ENCODE data around the gene ZNF584. TPM values are rescaled to one million over a fixed set of nuclear protein-coding genes. Genes with fewer than 3 reads are reported as not detected.
A peak's percentile ranks its signal among the peaks of the same experiment; 100 is the strongest.

Gene ZNF584
- total RNA-seq, 4 donors from 2014 or later, result 10.9 to 17.6 (median 12.6) TPM

DNA sequence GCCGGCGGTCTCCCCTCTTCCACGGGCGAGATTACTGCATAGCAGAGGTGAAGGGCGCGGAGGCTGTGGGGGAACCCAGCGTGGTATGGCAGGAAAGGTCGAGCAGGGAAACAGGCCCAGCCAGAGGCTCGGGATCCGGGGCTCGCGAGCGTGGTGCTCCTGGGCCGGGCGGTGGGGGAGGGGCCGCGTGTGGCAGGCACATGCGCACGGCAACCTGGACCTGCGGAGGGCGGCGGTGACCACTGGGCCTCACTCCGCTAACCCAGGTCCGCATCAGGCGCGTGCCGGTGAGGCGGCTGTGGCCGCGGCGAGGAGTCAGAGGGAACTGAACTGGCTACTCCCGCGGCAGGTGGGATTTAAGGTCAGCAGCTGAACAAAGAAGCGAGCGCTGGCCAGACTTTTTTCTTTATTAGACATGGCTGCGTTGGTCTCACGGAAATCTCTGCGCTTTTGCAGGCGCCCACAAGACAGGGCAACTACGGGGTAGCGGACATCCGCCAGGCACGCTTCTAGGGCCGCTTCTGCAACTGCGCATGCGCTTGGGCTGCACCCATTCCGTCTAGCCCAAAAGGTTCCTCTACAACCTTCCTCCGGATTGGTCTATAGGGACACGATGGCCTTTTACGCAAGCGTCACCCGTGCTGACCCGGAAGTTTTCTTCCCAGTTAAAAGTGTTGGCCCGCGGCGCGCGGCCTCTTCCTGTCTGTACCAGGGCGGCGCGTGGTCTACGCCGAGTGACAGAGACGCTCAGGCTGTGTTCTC, 21.7 kb upstream of the ZNF584 start, which contains the start of gene RPS5:
TSS of gene RPS5 (plus strand) at position 694 of the 762 bp plus-strand sequence. CDS start 869 bp downstream, outside the sequence.
- Histone ChIP-seq H3K27ac (peak within 1 kb of the TSS; percentile 89 to 98 (median 94)), H3K27me3 (no peaks in the 10 kb centered on the region), H3K4me1 (peaks cover 3 to 67% (median 20%) of the 10 kb centered on the region in 3 donors), H3K9me3 (no peaks in the 10 kb centered on the region), H3K36me3 (peaks cover 0 to 37% of the 10 kb centered on the region in 2 donors), H3K4me3 (peak within 1 kb of the TSS; percentile 64)
- ATAC-seq, result peak; percentile 98
- TF ChIP-seq POLR2AphosphoS5 (IDR thresholded peaks at IDR 0.05) (peak; percentile 79), CTCF (IDR thresholded peaks at IDR 0.05) (peak in 1 of 4 experiments; percentile 13), POLR2A (IDR thresholded peaks at IDR 0.05) (peak; percentile 36 to 73), EP300 (IDR thresholded peaks at IDR 0.05) (no peak)
- 0% methylated on average over 14 of the region's 64 CpGs; no CpG with 5 or more reads in 1 of the 2 donors for WGBS, 2 donors (ENCODE audit: low coverage in 1 of 2)

- H3K4me3 ChIP-seq, result peak overlapping the region; percentile 64
- no peaks in the 10 kb centered on the region for H3K27me3 ChIP-seq
- no peaks in the 10 kb centered on the region for H3K9me3 ChIP-seq
- peaks cover 0 to 45% of the 10 kb centered on the region in 2 donors for H3K36me3 ChIP-seq
- peaks cover 3 to 59% (median 17%) of the 10 kb centered on the region in 3 donors for H3K4me1 ChIP-seq
- 0 to 13% methylated on average over 8 to 12 of the region's 39 CpGs for WGBS, 2 donors (ENCODE audit: low coverage in 1 of 2)
- no peak for ATAC-seq
- TF ChIP-seq EP300 (IDR thresholded peaks at IDR 0.05), result no peak
- no peak for TF ChIP-seq CTCF (IDR thresholded peaks at IDR 0.05)
- TF ChIP-seq POLR2A (IDR thresholded peaks at IDR 0.05), result no peak
- no peak for TF ChIP-seq POLR2AphosphoS5 (IDR thresholded peaks at IDR 0.05)
- peak overlapping the region; percentile 18 to 98 (median 94) for H3K27ac ChIP-seq
These were observed 20.9 kb upstream of the ZNF584 start for GRCh38 chr19:58387338-58388174.

DNA sequence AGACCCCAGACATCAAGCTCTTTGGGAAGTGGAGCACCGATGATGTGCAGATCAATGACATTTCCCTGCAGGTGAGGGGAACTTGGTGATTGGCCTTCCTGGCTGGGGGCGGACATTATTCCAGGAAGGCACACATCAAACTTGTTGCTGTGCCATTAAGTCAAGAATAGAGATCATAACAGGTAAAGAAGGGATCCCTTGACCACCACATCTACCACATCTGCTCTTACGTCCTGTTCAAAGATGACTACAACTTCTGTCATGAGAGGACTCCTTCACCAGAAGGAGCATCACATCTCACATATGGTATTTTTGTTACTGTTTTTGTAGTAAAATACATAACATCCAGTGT, 20.3 kb upstream of the ZNF584 start:
- WGBS, 2 donors (ENCODE audit: low coverage in 1 of 2), result 58 to 75% methylated on average over 1 to 3 of the region's 3 CpGs
- no peak overlapping the region for H3K27ac ChIP-seq
- peaks cover 3 to 57% (median 17%) of the 10 kb centered on the region in 3 donors for H3K4me1 ChIP-seq
- peak overlapping the region in 1 of 2 donors; percentile 64 for H3K4me3 ChIP-seq
- H3K36me3 ChIP-seq, result peaks cover 0 to 51% of the 10 kb centered on the region in 2 donors
- no peaks in the 10 kb centered on the region for H3K27me3 ChIP-seq
- TF ChIP-seq POLR2A (IDR thresholded peaks at IDR 0.05) (no peak), EP300 (IDR thresholded peaks at IDR 0.05) (no peak), POLR2AphosphoS5 (IDR thresholded peaks at IDR 0.05) (no peak), CTCF (IDR thresholded peaks at IDR 0.05) (no peak)
- no peak for ATAC-seq
- H3K9me3 ChIP-seq, result no peaks in the 10 kb centered on the region

GRCh38 chr19:58392945-58393724, 15.3 kb upstream of the ZNF584 start:
- Histone ChIP-seq H3K27me3 (peaks cover 32% of the 10 kb centered on the region), H3K4me3 (no peak overlapping the region), H3K4me1 (peaks cover 0 to 47% (median 4%) of the 10 kb centered on the region in 3 donors), H3K36me3 (peaks cover 0 to 72% of the 10 kb centered on the region in 2 donors), H3K9me3 (no peaks in the 10 kb centered on the region), H3K27ac (no peak overlapping the region)
- TF ChIP-seq EP300 (IDR thresholded peaks at IDR 0.05) (no peak), CTCF (IDR thresholded peaks at IDR 0.05) (no peak), POLR2A (IDR thresholded peaks at IDR 0.05) (no peak), POLR2AphosphoS5 (IDR thresholded peaks at IDR 0.05) (no peak)
- 80 to 93% methylated on average over 2 to 6 of the region's 26 CpGs for WGBS, 2 donors (ENCODE audit: low coverage in 1 of 2)
- no peak for ATAC-seq
